AG09309 (cell line): ENCODE data around the gene PCNX1.

Experiments
- DNase-seq: peaks from one replicate; pipeline ENCODE4 v3.0.0-alpha.2; 2010; ENCODE audit warnings: low read depth
- H3K4me3 ChIP-seq: 2 replicates; pipeline ENCODE4 v1.5.1; 2011; ENCODE audit warnings: mild to moderate bottlenecking, low read depth, low read length, moderate library complexity; ENCODE audit not compliant: control insufficient read depth
- TF ChIP-seq, protein P1 (sequence below): IDR thresholded peaks from 2 replicates; pipeline ENCODE4 v1.5.1; 2011; ENCODE audit warnings: mild to moderate bottlenecking, low read depth, low read length, inconsistent platforms; ENCODE audit not compliant: insufficient read depth, control insufficient read depth; ENCODE audit errors: missing control alignments

The PCNX1 gene

DNA sequence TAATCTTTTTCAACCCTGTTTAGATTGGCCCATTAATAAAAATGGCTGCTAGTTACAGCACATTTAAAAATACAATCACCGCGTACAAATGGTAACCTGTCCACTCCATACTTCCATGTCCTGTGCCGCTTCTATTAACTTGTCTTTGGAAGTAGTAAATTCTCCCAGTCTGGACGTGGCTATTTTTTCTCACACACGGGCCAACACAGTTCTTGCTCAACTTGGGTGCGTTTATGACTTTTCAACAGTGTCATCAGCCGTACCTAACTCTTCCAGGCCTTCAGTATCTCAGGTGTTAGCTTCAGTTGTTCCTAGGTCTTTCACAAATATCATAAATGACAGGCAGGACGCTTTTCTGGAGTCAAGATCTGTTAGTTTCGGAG is 475 bp upstream of the PCNX1 start:
- DNase-seq = no peak
- H3K4me3 ChIP-seq = peak overlapping the region; percentile 92
- TF ChIP-seq, protein P1, sequence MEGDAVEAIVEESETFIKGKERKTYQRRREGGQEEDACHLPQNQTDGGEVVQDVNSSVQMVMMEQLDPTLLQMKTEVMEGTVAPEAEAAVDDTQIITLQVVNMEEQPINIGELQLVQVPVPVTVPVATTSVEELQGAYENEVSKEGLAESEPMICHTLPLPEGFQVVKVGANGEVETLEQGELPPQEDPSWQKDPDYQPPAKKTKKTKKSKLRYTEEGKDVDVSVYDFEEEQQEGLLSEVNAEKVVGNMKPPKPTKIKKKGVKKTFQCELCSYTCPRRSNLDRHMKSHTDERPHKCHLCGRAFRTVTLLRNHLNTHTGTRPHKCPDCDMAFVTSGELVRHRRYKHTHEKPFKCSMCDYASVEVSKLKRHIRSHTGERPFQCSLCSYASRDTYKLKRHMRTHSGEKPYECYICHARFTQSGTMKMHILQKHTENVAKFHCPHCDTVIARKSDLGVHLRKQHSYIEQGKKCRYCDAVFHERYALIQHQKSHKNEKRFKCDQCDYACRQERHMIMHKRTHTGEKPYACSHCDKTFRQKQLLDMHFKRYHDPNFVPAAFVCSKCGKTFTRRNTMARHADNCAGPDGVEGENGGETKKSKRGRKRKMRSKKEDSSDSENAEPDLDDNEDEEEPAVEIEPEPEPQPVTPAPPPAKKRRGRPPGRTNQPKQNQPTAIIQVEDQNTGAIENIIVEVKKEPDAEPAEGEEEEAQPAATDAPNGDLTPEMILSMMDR = no peak

DNA sequence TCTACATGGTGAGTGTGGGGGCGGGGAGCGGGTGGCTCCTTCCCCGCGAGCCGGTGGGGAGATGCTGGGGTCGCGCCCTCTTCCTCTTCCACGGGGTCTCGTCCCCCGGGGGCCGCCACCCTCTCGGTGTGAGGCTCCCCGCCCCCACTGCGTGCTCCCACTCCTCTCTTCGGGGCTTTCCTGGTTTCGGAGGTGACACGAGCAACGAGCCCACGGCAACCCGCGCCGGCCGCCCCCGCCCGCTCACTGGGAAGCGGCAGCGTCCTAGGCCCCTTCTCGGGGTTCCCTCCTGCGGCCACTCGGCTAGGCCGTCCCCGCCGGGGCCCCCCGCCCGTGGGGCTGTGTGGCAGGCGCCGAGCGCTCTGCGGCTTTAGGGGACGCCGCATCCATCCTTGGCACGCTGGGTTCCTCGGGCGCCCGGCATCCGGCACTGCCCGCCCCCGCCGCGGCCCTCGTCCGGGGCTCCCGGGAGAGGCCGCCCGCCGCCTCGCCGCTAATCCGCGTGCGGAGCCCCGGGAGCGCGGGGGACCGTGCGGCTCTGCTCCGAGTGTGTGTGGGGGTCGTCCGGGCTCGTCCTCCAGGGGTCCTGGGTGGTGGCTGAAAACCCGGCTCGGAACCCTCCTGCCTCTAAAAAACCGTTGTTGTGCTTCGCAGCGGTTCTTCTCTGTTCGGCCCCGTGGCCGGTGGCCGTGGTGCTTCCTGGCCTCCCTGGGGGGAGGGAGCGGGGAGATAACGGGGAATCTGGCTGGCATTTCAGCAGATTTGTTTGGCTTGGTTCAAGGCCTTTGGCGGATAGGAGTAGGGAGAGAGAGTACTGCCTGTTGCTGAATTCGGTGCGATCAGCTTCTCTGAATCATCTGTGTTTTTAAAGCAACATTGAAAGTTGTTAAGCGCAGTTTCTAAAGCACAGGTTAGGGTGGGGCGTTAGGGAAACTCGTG is 1.0 kb downstream of the PCNX1 start:
- DNase-seq = no peak

DNA sequence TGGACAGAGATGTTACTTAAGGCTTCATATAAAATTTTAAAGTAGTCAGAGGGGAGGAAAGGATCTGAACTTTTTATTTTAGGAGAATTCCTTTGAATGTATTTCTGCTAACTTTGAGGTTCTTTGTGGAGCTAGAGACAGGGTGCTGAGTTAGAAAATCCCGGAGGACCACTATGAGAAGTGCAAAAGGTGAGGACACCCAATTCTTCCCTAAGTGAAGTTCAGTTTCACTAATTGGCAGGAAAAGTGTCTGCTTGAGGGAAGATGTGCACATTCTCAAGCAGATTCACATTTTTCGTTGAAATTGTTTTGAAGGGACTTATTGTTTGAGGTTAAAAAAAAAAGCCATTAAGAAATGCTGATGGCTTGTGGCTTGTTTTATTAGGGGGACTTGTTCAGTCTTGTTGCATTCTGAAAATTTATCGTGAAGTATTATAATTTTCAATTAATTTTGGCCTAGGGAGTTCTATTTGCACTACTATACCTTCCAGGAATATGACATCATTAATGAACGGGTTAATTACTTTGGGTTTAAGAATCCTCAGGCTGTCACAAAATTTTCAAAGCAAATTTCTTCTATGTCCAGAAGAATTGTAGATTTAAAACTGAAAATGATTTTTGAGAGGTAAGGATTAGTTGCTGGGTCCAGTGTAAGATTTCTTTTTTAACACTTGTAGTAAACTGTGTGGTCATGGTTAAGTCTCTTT is 1.8 kb downstream of the PCNX1 start:
- peak overlapping the region; percentile 92 for H3K4me3 ChIP-seq
- TF ChIP-seq, protein P1 = no peak
- DNase-seq = no peak

More for the DNA sequence above, 1.0 kb downstream of the PCNX1 start:
- TF ChIP-seq, protein P1 = no peak
- H3K4me3 ChIP-seq = peak overlapping the region; percentile 92

DNA sequence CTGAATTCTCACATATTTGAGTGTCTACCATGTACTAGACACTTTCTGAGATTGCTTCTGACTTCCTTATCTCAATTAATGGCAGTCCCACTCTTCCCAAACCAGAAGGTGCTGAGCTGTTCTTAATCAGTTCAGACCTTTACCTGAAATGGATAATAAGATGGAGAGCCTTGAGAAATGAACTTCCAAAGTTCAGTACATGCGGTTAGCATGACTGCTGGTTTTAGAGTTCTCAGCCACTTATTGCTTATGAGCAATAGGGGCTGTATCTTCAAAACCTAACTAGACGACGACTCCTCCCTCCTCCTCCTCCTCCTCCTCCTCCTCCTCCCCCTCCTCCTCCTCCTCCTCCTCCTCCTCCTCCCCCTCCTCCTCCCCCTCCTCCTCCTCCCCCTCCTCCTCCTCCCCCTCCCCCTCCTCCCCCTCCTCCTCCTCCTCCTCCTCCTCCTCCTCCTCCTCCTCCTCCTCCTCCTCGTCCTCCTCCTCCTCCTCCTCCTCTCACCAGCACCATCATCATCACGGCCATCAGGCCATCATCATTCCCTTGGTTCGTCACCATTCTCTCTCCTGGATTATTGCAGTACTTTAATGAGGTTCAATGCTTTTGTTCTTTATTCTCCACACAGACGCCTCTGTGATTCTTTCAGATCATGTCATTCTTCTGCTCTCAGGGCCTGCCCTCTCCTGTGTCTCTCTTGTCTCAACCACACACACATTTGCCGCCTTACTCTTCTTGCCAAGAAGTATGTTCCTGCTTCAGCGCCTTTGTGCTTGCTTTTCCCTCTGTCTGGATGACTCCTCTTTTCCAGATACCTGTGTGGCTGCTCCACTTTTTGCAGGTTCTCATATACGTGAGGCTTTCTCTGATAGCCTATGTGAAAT is 2.7 kb downstream of the PCNX1 start:
- no peak overlapping the region for H3K4me3 ChIP-seq
- TF ChIP-seq, protein P1 = no peak
- no peak for DNase-seq

DNA sequence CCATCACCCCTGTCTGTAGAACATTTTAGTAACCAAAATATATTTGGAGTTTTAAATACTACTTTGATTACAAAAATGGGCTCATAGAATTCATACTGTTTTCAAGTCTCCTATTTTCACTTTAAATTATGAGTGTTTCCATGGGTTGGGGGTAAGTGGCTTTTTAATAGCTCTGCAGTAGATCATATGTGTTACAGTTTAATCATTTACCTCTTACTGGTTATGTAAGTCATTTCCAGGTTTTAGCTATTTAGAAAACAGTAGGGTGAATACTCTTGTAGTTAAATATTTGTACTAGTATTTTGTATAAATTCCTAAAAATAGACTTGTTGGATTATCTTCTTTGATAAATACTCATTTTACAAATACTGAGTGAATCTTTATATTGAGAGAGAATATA is 8.2 kb downstream of the PCNX1 start:
- H3K4me3 ChIP-seq = no peak overlapping the region
- DNase-seq = no peak
- TF ChIP-seq, protein P1 = no peak

DNA sequence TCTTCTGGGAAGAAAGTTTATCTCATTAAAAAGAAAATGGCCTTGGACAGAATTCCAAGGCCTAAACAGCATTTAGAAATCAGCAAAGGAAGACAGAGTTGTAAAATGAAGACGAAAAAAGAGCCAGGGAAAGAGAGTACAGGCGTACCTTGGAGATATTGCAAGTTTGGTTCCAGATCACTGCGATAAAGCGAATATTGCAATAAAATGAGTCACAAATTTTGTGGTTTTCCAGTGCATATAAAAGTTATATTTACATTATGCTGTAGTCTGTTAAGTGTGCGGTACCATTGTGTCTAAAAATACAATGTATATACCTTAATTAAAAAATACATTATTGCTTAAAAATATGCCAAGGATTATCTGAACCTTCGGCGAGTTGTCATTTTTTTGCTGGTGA is 9.0 kb downstream of the PCNX1 start:
- DNase-seq = no peak
- TF ChIP-seq, protein P1 = no peak
- no peak overlapping the region for H3K4me3 ChIP-seq
